Measurements from ENCODE around the gene WNT9A.

DNA sequence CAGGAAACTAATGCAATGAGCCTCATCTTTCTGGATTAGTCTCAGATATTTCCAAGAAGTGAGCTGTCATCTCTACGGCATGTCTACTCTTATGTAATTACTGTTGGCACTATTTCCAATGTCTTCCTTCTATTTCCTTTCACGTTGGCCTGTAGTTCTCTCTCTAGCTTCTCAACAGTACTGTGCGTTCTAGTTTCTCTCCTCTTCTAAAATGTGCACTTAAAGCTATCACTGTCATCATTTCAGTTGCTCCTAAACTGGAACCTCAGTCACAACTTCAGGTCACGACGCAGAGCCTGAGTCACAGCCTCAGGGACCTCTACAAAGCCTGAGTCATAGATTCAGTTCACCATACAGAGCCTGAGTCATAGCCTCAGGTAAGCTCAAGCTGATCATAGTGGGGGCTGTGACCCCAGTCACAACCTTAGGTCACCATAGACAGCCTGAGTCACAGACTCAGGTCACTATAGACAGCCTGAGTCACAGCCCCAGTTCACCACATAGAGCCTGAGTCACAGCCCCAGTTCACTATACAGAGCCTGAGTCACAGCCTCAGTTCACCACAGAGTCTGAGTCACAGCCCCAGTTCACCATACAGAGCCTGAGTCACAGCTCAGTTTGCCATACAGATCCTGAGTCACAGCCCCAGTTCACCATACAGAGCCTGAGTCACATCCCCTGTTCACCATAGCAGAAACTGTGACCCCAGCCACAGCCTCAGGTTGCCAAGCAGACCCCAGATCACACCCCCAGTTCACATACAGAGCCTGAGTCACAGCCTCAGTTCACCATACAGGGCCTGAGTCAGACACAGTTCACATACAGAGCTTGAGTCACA, 13.0 kb downstream of the WNT9A start:
- TF ChIP-seq TAF1 (IDR thresholded peaks at IDR 0.05; ENCODE audit: low read depth) (no peak), CREB1 (IDR thresholded peaks at IDR 0.05; ENCODE audit: low read depth) (no peak), EGR1 (IDR thresholded peaks at IDR 0.05) (no peak), TEAD4 (IDR thresholded peaks at IDR 0.05) (no peak), EP300 (IDR thresholded peaks at IDR 0.05; ENCODE audit: borderline replicate concordance) (no peak), TCF12 (IDR thresholded peaks at IDR 0.05; ENCODE audit: low read depth) (no peak), FOXM1 (IDR thresholded peaks at IDR 0.05; ENCODE audit: borderline replicate concordance, low read depth) (no peak), NFIC (IDR thresholded peaks at IDR 0.05) (no peak), YY1 (IDR thresholded peaks at IDR 0.05; ENCODE audit: low read depth) (no peak)
- TF ChIP-seq, protein P1, sequence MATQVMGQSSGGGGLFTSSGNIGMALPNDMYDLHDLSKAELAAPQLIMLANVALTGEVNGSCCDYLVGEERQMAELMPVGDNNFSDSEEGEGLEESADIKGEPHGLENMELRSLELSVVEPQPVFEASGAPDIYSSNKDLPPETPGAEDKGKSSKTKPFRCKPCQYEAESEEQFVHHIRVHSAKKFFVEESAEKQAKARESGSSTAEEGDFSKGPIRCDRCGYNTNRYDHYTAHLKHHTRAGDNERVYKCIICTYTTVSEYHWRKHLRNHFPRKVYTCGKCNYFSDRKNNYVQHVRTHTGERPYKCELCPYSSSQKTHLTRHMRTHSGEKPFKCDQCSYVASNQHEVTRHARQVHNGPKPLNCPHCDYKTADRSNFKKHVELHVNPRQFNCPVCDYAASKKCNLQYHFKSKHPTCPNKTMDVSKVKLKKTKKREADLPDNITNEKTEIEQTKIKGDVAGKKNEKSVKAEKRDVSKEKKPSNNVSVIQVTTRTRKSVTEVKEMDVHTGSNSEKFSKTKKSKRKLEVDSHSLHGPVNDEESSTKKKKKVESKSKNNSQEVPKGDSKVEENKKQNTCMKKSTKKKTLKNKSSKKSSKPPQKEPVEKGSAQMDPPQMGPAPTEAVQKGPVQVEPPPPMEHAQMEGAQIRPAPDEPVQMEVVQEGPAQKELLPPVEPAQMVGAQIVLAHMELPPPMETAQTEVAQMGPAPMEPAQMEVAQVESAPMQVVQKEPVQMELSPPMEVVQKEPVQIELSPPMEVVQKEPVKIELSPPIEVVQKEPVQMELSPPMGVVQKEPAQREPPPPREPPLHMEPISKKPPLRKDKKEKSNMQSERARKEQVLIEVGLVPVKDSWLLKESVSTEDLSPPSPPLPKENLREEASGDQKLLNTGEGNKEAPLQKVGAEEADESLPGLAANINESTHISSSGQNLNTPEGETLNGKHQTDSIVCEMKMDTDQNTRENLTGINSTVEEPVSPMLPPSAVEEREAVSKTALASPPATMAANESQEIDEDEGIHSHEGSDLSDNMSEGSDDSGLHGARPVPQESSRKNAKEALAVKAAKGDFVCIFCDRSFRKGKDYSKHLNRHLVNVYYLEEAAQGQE (IDR thresholded peaks at IDR 0.05; ENCODE audit: low read depth): no peak
- TF ChIP-seq, protein P2, sequence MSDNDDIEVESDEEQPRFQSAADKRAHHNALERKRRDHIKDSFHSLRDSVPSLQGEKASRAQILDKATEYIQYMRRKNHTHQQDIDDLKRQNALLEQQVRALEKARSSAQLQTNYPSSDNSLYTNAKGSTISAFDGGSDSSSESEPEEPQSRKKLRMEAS (IDR thresholded peaks at IDR 0.05): no peak
